Activated naive CD8-positive, alpha-beta T cell (primary cell): Measurements from ENCODE around the gene ICA1L.
A peak's percentile ranks its signal among the peaks of the same experiment; 100 is the strongest.

Source experiments
- H3K27ac Mint-ChIP-seq: one replicate; pipeline ENCODE4 v1.8.0; 2021; ENCODE audit warnings: mixed read lengths
- H3K27me3 Mint-ChIP-seq: one replicate; pipeline ENCODE4 v1.8.0; 2021; ENCODE audit warnings: mixed read lengths
- H3K36me3 Mint-ChIP-seq: one replicate; pipeline ENCODE4 v1.8.0; 2021; ENCODE audit warnings: mixed read lengths
- H3K4me1 Mint-ChIP-seq: one replicate; pipeline ENCODE4 v1.8.0; 2021; ENCODE audit warnings: low read depth, mixed read lengths
- H3K4me3 Mint-ChIP-seq: one replicate; pipeline ENCODE4 v1.8.0; 2021; ENCODE audit warnings: mild to moderate bottlenecking, mixed read lengths
- H3K9me3 Mint-ChIP-seq: one replicate; pipeline ENCODE4 v1.8.0; 2021; ENCODE audit warnings: low read depth, mixed read lengths

ICA1L gene

DNA sequence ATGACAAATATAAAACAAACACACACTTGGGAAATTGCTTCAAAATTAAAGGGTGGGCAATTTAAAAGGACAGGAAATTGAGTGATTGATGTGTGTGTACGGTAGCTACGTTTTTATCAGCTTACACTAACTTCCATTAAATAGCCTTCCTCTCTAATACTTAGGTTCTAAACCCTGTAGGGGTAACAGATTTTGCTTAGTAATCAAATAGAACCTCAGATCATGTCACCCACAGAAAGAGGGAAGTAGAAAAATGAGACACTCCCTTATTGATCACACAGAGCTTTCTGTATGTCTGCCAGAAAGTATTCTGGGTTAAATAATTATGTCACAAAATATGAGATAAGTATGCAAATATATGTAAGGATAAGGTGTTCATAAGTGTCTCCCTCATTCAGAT is 93.3 kb downstream of the ICA1L start:
- no peak overlapping the region for H3K27ac Mint-ChIP-seq
- peaks cover 36% of the 10 kb centered on the region for H3K36me3 Mint-ChIP-seq
- no peaks in the 10 kb centered on the region for H3K27me3 Mint-ChIP-seq
- peaks cover 16% of the 10 kb centered on the region for H3K4me1 Mint-ChIP-seq
- H3K9me3 Mint-ChIP-seq: no peaks in the 10 kb centered on the region
- H3K4me3 Mint-ChIP-seq: no peak overlapping the region

DNA sequence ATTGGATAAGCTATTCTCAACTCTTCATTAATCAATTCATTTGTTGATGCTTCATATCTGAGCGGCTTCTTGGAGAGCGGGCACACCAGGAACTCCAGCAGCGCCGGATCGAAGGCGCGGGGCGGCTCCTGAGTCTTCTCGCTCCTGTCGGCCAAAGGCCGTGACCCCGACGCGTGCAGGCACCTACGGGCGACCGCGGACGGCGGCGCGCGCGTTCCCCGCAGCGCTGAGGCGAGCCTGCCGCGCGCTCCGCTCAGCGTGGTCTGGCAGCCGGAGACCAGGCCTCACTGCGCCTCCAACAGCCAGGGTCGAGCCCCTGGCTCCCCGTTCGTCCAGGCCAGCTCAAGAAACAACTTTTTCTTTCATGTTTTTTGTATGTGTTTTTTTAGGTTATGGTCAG is 97.5 kb downstream of the ICA1L start:
- no peak overlapping the region for H3K27ac Mint-ChIP-seq
- no peak overlapping the region for H3K4me3 Mint-ChIP-seq
- peaks cover 12% of the 10 kb centered on the region for H3K4me1 Mint-ChIP-seq
- H3K27me3 Mint-ChIP-seq: no peaks in the 10 kb centered on the region
- no peaks in the 10 kb centered on the region for H3K9me3 Mint-ChIP-seq
- H3K36me3 Mint-ChIP-seq: peaks cover 36% of the 10 kb centered on the region

GRCh38 chr2:202773301-202773973 is 98.1 kb downstream of the ICA1L start:
- Mint-ChIP-seq H3K36me3 (peaks cover 31% of the 10 kb centered on the region), H3K9me3 (no peaks in the 10 kb centered on the region), H3K4me3 (no peak overlapping the region), H3K4me1 (peaks cover 11% of the 10 kb centered on the region), H3K27ac (no peak overlapping the region), H3K27me3 (no peaks in the 10 kb centered on the region)

DNA sequence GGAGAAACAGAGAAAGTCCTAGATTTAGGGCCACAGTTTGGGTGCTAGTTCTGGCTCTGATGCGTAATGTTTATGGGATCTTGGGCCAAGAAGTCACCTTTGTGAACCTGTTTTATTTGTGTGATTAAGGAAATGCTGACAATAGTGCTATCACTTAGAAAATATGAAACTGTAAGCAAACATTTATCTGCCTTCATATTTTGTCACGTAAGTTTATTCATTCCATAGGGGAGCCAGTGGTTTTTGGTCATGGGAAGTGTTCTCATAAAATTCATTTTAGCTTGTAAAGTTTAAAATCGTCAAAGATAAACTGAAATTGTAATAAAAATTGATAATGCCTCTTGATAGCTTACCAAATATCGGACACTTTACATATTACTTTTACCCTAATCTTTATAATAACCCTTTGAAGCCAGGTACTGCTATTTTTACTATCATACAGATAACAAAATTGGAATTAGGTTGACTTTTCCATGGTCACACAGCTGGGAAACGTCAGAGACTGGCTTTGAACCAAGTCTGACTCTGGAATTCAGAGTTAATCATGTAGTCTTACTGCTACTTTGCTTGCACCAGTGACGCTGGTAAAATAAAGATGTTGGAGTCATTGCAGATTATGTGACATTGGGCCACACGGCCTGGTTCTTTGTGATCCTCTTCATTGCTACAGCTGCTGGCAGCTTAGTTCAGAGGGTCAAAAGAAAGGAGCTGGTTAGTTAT is 99.7 kb downstream of the ICA1L start:
- Mint-ChIP-seq H3K9me3 (no peaks in the 10 kb centered on the region), H3K36me3 (peaks cover 25% of the 10 kb centered on the region), H3K27me3 (no peaks in the 10 kb centered on the region), H3K4me1 (peaks cover 17% of the 10 kb centered on the region), H3K4me3 (no peak overlapping the region), H3K27ac (no peak overlapping the region)

- Mint-ChIP-seq H3K4me1 (peaks cover 17% of the 10 kb centered on the region), H3K9me3 (no peaks in the 10 kb centered on the region), H3K27me3 (no peaks in the 10 kb centered on the region), H3K4me3 (no peak overlapping the region), H3K36me3 (peaks cover 25% of the 10 kb centered on the region), H3K27ac (no peak overlapping the region)
These were observed 100.2 kb downstream of the ICA1L start for GRCh38 chr2:202771336-202771735.

- H3K27ac Mint-ChIP-seq: peak overlapping the region; percentile 50
- H3K4me3 Mint-ChIP-seq: no peak overlapping the region
- H3K27me3 Mint-ChIP-seq: no peaks in the 10 kb centered on the region
- H3K9me3 Mint-ChIP-seq: no peaks in the 10 kb centered on the region
- H3K36me3 Mint-ChIP-seq: peaks cover 20% of the 10 kb centered on the region
- H3K4me1 Mint-ChIP-seq: peaks cover 28% of the 10 kb centered on the region
These were observed 102.4 kb downstream of the ICA1L start for GRCh38 chr2:202769201-202769600.

DNA sequence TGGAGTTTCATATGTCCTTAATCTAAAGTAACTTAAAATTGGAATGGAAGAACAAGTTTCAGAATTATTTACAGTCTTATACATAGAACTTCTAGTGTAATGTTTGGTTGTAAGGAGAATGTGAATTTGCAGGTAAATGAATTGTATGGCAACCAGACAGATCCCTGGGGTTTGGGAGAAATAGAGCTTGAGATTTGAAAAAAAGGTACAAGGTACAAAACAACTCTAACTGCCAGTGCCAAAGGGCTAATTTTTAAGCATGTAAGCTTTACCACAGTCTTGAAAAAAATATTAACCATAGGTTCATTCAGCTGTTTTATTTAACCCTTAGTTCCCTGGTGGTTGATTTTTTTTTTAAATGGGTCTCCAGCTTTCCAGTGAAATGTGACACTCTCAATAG is 103.3 kb downstream of the ICA1L start:
- H3K4me3 Mint-ChIP-seq: no peak overlapping the region
- no peaks in the 10 kb centered on the region for H3K27me3 Mint-ChIP-seq
- H3K36me3 Mint-ChIP-seq: peaks cover 20% of the 10 kb centered on the region
- no peaks in the 10 kb centered on the region for H3K9me3 Mint-ChIP-seq
- H3K27ac Mint-ChIP-seq: peak overlapping the region; percentile 42
- H3K4me1 Mint-ChIP-seq: peaks cover 37% of the 10 kb centered on the region

- Mint-ChIP-seq H3K27me3 (no peaks in the 10 kb centered on the region), H3K9me3 (no peaks in the 10 kb centered on the region), H3K27ac (peak overlapping the region; percentile 81), H3K4me1 (peaks cover 62% of the 10 kb centered on the region), H3K36me3 (peaks cover 26% of the 10 kb centered on the region), H3K4me3 (no peak overlapping the region)
These were observed 106.1 kb downstream of the ICA1L start for GRCh38 chr2:202765436-202765835.

- peak overlapping the region; percentile 96 for H3K27ac Mint-ChIP-seq
- H3K9me3 Mint-ChIP-seq: no peaks in the 10 kb centered on the region
- peaks cover 28% of the 10 kb centered on the region for H3K36me3 Mint-ChIP-seq
- H3K4me1 Mint-ChIP-seq: peaks cover 65% of the 10 kb centered on the region
- peak overlapping the region; percentile 15 for H3K4me3 Mint-ChIP-seq
- no peaks in the 10 kb centered on the region for H3K27me3 Mint-ChIP-seq
These were observed 106.6 kb downstream of the ICA1L start for GRCh38 chr2:202764991-202765390.

GRCh38 chr2:202763916-202764315 is 107.7 kb downstream of the ICA1L start:
- peaks cover 26% of the 10 kb centered on the region for H3K36me3 Mint-ChIP-seq
- H3K27ac Mint-ChIP-seq: peak overlapping the region; percentile 96
- H3K4me1 Mint-ChIP-seq: peaks cover 59% of the 10 kb centered on the region
- H3K9me3 Mint-ChIP-seq: no peaks in the 10 kb centered on the region
- H3K27me3 Mint-ChIP-seq: no peaks in the 10 kb centered on the region
- peak overlapping the region; percentile 14 for H3K4me3 Mint-ChIP-seq

- H3K9me3 Mint-ChIP-seq: no peaks in the 10 kb centered on the region
- H3K36me3 Mint-ChIP-seq: peaks cover 26% of the 10 kb centered on the region
- H3K4me3 Mint-ChIP-seq: peak overlapping the region; percentile 71
- H3K27me3 Mint-ChIP-seq: no peaks in the 10 kb centered on the region
- peaks cover 55% of the 10 kb centered on the region for H3K4me1 Mint-ChIP-seq
- peak overlapping the region; percentile 96 for H3K27ac Mint-ChIP-seq
These were observed 109.0 kb downstream of the ICA1L start for GRCh38 chr2:202762556-202762955.

DNA sequence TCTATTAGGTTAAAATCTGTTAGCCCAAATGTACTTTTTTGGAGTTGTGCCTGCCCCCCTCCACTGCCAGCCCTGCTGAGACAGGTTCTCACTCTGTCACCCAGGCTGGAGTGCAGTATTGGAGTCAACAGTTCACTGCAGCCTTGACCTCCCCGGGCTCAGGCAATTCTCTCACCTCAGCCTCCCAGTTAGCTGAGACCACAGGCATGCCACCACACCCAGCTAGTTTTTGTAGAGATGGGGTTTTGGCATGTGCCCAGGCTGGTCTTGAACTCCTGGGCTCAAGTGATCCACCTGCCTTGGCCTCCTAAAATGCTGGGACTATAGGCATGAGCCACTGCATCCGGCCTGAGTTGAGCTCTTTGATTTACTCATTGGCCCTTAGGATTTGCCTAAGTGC is 110.7 kb downstream of the ICA1L start:
- Mint-ChIP-seq H3K27ac (peak overlapping the region; percentile 91), H3K4me1 (peaks cover 56% of the 10 kb centered on the region), H3K27me3 (no peaks in the 10 kb centered on the region), H3K9me3 (no peaks in the 10 kb centered on the region), H3K4me3 (no peak overlapping the region), H3K36me3 (peaks cover 25% of the 10 kb centered on the region)

- Mint-ChIP-seq H3K4me1 (peaks cover 53% of the 10 kb centered on the region), H3K27ac (peak overlapping the region; percentile 75), H3K9me3 (no peaks in the 10 kb centered on the region), H3K27me3 (no peaks in the 10 kb centered on the region), H3K4me3 (no peak overlapping the region), H3K36me3 (peaks cover 31% of the 10 kb centered on the region)
These were observed 113.0 kb downstream of the ICA1L start for GRCh38 chr2:202758604-202759003.

GRCh38 chr2:202758128-202758527 is 113.4 kb downstream of the ICA1L start:
- Mint-ChIP-seq H3K4me3 (no peak overlapping the region), H3K36me3 (peaks cover 33% of the 10 kb centered on the region), H3K4me1 (peaks cover 53% of the 10 kb centered on the region), H3K27ac (no peak overlapping the region), H3K27me3 (no peaks in the 10 kb centered on the region), H3K9me3 (no peaks in the 10 kb centered on the region)

DNA sequence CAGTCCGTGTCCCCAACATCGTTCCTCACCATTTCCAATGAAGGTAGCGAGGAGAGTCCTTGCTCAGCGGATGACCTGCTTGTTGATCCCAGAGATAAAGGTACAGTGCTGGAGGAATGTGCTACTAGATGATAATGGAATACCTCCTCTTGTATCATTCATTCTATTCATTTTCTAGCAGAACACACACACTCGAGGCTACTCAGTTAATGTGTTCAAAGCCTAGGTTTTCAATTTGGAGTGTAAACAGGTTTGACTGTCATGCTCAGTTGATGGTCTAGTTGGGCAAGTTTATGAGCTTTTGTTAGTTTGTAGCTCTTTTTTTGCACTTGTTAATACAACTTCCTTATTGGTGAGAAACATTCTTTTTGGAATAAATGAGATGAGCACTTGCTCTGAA is 114.2 kb downstream of the ICA1L start:
- no peaks in the 10 kb centered on the region for H3K9me3 Mint-ChIP-seq
- no peak overlapping the region for H3K4me3 Mint-ChIP-seq
- peaks cover 54% of the 10 kb centered on the region for H3K4me1 Mint-ChIP-seq
- peak overlapping the region; percentile 75 for H3K27ac Mint-ChIP-seq
- H3K36me3 Mint-ChIP-seq: peaks cover 31% of the 10 kb centered on the region
- no peaks in the 10 kb centered on the region for H3K27me3 Mint-ChIP-seq

GRCh38 chr2:202756598-202756997 is 115.0 kb downstream of the ICA1L start:
- H3K9me3 Mint-ChIP-seq: no peaks in the 10 kb centered on the region
- H3K27me3 Mint-ChIP-seq: no peaks in the 10 kb centered on the region
- H3K4me1 Mint-ChIP-seq: peaks cover 53% of the 10 kb centered on the region
- H3K27ac Mint-ChIP-seq: peak overlapping the region; percentile 59
- H3K4me3 Mint-ChIP-seq: no peak overlapping the region
- peaks cover 29% of the 10 kb centered on the region for H3K36me3 Mint-ChIP-seq
